Nephron (organoid): ENCODE data around the gene ROCK2.

Source experiments
- H3K27ac Mint-ChIP-seq, 3 experiments: 2 replicates each; pipeline ENCODE4 v1.8.0; 2020; ENCODE audit warnings: mixed read lengths in 3 of 3, mild to moderate bottlenecking in 2 of 3, moderate library complexity in 1 of 3
- H3K27me3 Mint-ChIP-seq: 2 replicates; pipeline ENCODE4 v1.8.0; 2021; ENCODE audit warnings: low read depth, mild to moderate bottlenecking, moderate library complexity, mixed read lengths
- H3K36me3 Mint-ChIP-seq: 2 replicates; pipeline ENCODE4 v1.8.0; 2020; ENCODE audit warnings: low read depth, mixed read lengths
- H3K4me1 Mint-ChIP-seq: 2 replicates; pipeline ENCODE4 v1.8.0; 2020; ENCODE audit warnings: mixed read lengths
- H3K4me3 Mint-ChIP-seq, 3 experiments: 2 replicates each; pipeline ENCODE4 v1.8.0; 2020; ENCODE audit warnings: mild to moderate bottlenecking in 3 of 3, mixed read lengths in 3 of 3, moderate library complexity in 2 of 3
- H3K9me3 Mint-ChIP-seq: 2 replicates; pipeline ENCODE4 v1.8.0; 2020; ENCODE audit warnings: mixed read lengths
- TF ChIP-seq, protein P1 (sequence below), 3 experiments: fragments of 200-600 bp; sonication (generic); IDR thresholded peaks; one replicate each; pipeline ENCODE4 v1.5.0; 2021; ENCODE audit warnings: antibody characterized with exemption in 3 of 3; ENCODE audit not compliant: unreplicated experiment in 3 of 3

Gene ROCK2

DNA sequence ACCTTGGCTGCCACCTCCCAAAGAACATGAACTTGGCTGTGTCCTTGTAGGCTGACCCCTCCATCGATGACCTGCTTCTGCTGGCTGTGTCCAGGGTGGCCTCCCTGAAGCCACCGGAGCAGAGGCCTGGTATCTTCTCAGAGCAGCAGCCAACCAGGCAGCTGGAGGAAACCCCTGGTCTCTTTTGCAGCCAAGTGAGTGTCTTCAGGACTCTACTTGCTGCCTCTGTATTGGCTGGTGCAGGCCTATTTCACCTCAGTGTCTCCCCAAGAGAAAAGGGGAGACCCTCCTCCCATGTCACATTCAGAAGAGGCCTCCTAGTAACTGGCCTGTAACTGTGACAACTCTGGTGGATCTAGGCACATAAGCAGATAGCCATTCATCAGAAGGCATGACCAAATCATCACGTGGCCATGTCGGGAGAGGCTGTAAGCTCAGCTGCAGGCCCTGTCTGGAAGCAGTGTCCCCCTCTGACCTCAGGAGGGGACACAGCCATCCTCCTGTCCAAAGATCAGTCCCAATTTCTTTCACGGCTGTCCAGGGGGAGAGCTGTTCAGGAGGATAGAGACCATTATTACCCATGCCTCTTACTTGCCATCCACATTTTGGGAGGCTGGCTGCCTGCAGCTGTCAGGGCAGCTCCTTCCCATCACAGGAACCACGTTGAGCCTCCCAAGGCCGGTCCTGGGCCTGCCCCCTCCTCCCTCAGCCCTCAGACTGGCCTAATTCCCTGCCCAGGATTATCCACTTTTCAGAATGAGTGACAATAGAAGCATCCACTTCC, 20.9 kb upstream of the ROCK2 start:
- H3K36me3 Mint-ChIP-seq = no peaks in the 10 kb centered on the region
- H3K27ac Mint-ChIP-seq = no peak overlapping the region
- H3K27me3 Mint-ChIP-seq = peaks cover 4% of the 10 kb centered on the region
- no peak overlapping the region for H3K4me3 Mint-ChIP-seq
- no peaks in the 10 kb centered on the region for H3K9me3 Mint-ChIP-seq
- TF ChIP-seq, protein P1, sequence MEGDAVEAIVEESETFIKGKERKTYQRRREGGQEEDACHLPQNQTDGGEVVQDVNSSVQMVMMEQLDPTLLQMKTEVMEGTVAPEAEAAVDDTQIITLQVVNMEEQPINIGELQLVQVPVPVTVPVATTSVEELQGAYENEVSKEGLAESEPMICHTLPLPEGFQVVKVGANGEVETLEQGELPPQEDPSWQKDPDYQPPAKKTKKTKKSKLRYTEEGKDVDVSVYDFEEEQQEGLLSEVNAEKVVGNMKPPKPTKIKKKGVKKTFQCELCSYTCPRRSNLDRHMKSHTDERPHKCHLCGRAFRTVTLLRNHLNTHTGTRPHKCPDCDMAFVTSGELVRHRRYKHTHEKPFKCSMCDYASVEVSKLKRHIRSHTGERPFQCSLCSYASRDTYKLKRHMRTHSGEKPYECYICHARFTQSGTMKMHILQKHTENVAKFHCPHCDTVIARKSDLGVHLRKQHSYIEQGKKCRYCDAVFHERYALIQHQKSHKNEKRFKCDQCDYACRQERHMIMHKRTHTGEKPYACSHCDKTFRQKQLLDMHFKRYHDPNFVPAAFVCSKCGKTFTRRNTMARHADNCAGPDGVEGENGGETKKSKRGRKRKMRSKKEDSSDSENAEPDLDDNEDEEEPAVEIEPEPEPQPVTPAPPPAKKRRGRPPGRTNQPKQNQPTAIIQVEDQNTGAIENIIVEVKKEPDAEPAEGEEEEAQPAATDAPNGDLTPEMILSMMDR (IDR thresholded peaks at IDR 0.05; ENCODE audit: unreplicated experiment in 3 of 3) = no peak
- H3K4me1 Mint-ChIP-seq = peaks cover 27% of the 10 kb centered on the region

DNA sequence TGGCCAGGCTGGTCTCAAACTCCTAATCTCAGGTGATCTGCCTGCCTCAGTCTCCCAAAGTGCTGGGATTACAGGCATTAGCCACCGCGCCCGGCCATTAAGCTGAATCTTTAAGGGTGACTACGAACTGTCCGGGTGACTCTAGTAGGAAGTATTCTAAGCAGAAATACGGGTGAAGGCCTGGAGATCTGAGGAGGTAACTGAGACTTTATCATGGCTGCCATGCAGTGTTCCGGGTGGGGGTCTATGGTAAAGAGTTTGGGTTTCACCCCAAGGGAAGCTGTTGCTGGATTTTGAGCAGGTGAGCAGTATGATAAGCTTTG, 20.1 kb upstream of the ROCK2 start:
- TF ChIP-seq, protein P1 (IDR thresholded peaks at IDR 0.05; ENCODE audit: unreplicated experiment in 3 of 3) = no peak
- H3K4me3 Mint-ChIP-seq = no peak overlapping the region
- H3K9me3 Mint-ChIP-seq = no peaks in the 10 kb centered on the region
- no peaks in the 10 kb centered on the region for H3K36me3 Mint-ChIP-seq
- H3K4me1 Mint-ChIP-seq = peaks cover 27% of the 10 kb centered on the region
- H3K27ac Mint-ChIP-seq = no peak overlapping the region
- peaks cover 4% of the 10 kb centered on the region for H3K27me3 Mint-ChIP-seq

DNA sequence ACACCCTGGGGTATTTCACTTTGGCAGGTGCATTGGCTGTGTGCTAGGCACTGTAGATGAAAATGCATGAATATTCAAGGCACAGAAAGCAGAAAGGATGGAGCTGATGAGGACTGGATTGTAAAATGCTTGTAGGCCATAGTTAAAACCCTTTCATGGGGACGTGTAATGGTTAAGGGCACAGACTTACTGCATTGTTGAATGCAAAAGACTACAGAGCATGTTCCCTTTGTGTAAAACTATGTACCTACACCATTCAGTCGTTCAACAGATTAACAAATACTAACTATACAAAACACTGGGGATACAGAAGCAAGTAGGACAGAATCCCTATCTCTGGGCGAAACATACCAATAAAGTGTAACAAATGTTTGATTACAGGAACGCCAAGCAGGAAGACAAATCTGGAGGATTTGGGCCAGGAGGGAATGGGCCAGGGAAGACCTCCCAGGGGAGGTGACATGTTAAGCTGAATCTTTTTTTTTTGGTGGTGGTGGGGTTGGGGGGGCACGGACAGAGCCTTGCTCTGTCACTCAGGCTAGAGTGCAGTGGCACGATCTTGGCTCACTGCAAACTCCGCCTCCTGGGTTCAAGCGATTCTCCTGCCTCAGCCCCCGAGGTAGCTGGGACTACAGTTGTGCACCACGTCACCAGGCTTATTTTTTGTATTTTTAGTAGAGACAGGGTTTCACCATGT, 19.6 kb upstream of the ROCK2 start:
- no peak overlapping the region for H3K4me3 Mint-ChIP-seq
- H3K27ac Mint-ChIP-seq = no peak overlapping the region
- H3K4me1 Mint-ChIP-seq = peaks cover 27% of the 10 kb centered on the region
- H3K9me3 Mint-ChIP-seq = no peaks in the 10 kb centered on the region
- H3K27me3 Mint-ChIP-seq = peaks cover 4% of the 10 kb centered on the region
- TF ChIP-seq, protein P1 (IDR thresholded peaks at IDR 0.05; ENCODE audit: unreplicated experiment in 3 of 3) = no peak
- H3K36me3 Mint-ChIP-seq = no peaks in the 10 kb centered on the region

DNA sequence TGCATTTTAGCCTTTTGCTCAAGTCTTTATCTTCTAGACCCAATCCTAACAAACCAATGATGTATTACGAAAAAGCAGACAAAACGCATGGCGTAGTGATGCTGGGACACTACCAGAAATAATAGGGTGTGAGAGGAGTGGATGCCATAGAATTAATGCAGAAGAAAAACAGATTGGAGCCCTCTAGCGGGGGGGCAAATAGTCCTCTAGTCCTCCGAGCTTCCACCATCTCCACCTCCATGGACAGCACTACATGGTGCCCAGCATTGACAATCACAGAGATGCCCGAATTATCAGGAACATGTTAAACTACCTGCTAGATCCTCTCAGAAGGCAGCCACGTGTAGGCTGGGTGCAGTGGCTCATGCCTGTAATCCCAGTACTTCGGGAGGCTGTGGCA, 15.4 kb upstream of the ROCK2 start:
- Mint-ChIP-seq H3K4me3 (no peak overlapping the region), H3K36me3 (no peaks in the 10 kb centered on the region), H3K9me3 (no peaks in the 10 kb centered on the region), H3K27me3 (peaks cover 8% of the 10 kb centered on the region), H3K4me1 (peaks cover 20% of the 10 kb centered on the region), H3K27ac (no peak overlapping the region)
- TF ChIP-seq, protein P1 (IDR thresholded peaks at IDR 0.05; ENCODE audit: unreplicated experiment in 3 of 3) = no peak

DNA sequence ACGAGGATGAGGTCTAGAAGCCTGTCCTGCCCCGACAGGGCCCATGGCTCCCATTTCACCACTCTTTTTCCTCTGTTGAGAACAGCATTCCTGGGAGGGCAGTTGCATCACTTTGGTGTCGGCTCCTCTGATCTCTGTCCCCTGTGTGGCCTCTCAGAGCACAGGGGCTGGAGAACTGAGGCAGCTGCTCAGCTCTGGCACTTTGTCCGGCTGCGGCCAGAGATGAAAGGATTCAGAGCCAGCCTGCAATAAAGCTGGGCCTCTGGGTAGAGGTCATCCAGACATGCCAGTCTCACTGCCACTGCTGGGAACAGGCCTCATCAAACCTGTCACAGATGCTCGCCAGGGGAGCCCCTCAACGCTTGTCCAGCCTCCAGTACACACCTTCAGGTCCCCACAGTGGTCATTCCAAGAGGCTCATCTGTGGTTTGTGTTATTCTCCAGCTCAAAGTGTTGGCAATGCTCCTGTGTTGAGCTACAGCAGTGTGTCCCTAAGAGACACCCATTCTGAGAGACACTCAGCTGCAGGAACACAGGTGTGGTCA, 13.1 kb upstream of the ROCK2 start:
- H3K9me3 Mint-ChIP-seq = no peaks in the 10 kb centered on the region
- peaks cover 16% of the 10 kb centered on the region for H3K4me1 Mint-ChIP-seq
- no peak overlapping the region for H3K27ac Mint-ChIP-seq
- H3K27me3 Mint-ChIP-seq = peaks cover 3% of the 10 kb centered on the region
- H3K4me3 Mint-ChIP-seq = no peak overlapping the region
- TF ChIP-seq, protein P1 (IDR thresholded peaks at IDR 0.05; ENCODE audit: unreplicated experiment in 3 of 3) = no peak
- no peaks in the 10 kb centered on the region for H3K36me3 Mint-ChIP-seq
